Adipocyte (in vitro differentiated cells): Measurements from ENCODE around the gene ADAMTS15.

Experiments
- DNase-seq: peaks from one replicate; pipeline ENCODE4 v3.0.0-alpha.2; 2015; ENCODE audit warnings: low read depth
- H3K27me3 ChIP-seq: replicated peaks from 2 replicates; pipeline ENCODE4 v1.7.0; 2013; ENCODE audit warnings: mild to moderate bottlenecking, low read length, moderate library complexity; ENCODE audit not compliant: control insufficient read depth, insufficient read depth
- H3K36me3 ChIP-seq: 2 replicates; pipeline ENCODE4 v1.7.0; 2013; ENCODE audit warnings: low read length, mild to moderate bottlenecking, moderate library complexity; ENCODE audit not compliant: control insufficient read depth, insufficient read depth, severe bottlenecking
- H3K4me1 ChIP-seq: 2 replicates; pipeline ENCODE4 v1.7.0; 2013; ENCODE audit warnings: mild to moderate bottlenecking, low read length, moderate library complexity; ENCODE audit not compliant: control insufficient read depth, insufficient read depth
- H3K4me3 ChIP-seq: 2 replicates; pipeline ENCODE4 v1.7.0; 2013; ENCODE audit warnings: mild to moderate bottlenecking, low read length, moderate library complexity
- H3K9ac ChIP-seq: 2 replicates; pipeline ENCODE4 v1.7.0; 2013; ENCODE audit warnings: mild to moderate bottlenecking, low read length, moderate library complexity
- H3K9me3 ChIP-seq: 2 replicates; pipeline ENCODE4 v1.7.0; 2013; ENCODE audit warnings: mild to moderate bottlenecking, low read length, moderate library complexity; ENCODE audit not compliant: control insufficient read depth

The ADAMTS15 gene

DNA sequence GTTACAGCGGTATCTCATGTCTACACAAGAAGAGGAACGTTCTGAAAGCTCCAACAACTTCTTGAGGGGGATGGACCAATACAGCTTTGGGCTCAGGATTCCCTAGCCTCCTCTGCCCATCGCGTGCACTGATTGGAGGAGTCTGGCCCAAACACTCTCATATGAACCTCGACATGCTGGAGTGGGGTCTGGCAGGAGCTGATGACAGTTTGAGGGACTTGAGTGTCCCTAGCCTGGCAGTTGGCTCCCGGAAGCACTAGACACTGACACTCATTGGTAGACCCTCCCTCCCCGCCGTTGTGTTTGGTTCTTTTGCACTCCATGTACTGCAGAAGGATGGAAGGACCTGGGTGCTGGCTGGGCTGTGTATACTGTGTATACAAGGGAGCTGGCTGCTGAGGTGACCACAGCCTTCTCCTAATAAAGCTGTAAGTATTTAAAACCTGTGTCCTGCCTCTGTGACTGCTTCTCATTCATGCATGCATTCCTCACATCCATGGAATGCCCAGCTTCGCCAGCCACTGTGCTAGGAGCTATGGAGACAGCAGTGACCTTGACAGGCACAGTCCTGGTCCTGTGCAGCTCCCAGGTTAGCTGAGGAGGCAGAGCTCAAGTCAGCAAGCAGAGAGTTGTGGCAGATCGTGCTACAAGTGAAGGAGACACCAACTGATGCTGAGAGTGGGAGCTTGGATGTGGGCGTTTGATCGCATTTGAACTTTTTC lies 27.9 kb downstream of the ADAMTS15 start:
- H3K9me3 ChIP-seq: no peaks in the 10 kb centered on the region
- DNase-seq: no peak
- peaks cover 54% of the 10 kb centered on the region for H3K36me3 ChIP-seq
- H3K27me3 ChIP-seq: no peaks in the 10 kb centered on the region
- H3K9ac ChIP-seq: peak overlapping the region; percentile 82
- H3K4me1 ChIP-seq: peaks cover 61% of the 10 kb centered on the region
- no peak overlapping the region for H3K4me3 ChIP-seq

DNA sequence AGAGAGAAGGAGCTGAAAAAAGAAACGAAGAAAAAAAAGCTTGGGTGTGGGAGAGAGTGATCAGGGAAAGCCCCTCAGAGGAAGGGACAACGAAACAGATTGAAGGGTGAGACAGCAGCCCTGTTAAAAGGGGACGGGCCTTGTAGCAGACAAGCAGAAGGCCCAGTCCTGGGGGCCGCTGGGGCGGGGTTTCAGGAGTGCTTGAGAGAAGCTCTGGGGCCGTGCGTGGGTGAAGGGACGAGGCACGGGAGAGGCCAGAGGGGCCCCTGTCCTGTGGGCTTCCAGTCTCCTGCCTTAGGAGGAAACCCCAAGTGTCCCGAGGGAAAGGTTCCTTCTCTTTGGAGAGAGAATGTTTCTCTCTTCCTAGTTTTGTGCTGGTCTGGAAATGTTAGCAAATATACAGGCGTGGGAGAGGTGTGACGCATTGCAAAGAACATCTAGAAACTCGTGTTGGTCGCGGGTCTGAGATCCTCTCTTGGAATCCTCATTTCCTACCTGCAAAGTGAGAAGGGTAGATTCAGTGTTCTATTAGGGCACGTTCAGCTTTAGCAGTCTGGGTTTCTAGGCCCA lies 28.6 kb downstream of the ADAMTS15 start:
- no peak for DNase-seq
- no peak overlapping the region for H3K4me3 ChIP-seq
- peaks cover 47% of the 10 kb centered on the region for H3K36me3 ChIP-seq
- H3K4me1 ChIP-seq: peaks cover 61% of the 10 kb centered on the region
- H3K27me3 ChIP-seq: no peaks in the 10 kb centered on the region
- no peaks in the 10 kb centered on the region for H3K9me3 ChIP-seq
- peak overlapping the region; percentile 82 for H3K9ac ChIP-seq

DNA sequence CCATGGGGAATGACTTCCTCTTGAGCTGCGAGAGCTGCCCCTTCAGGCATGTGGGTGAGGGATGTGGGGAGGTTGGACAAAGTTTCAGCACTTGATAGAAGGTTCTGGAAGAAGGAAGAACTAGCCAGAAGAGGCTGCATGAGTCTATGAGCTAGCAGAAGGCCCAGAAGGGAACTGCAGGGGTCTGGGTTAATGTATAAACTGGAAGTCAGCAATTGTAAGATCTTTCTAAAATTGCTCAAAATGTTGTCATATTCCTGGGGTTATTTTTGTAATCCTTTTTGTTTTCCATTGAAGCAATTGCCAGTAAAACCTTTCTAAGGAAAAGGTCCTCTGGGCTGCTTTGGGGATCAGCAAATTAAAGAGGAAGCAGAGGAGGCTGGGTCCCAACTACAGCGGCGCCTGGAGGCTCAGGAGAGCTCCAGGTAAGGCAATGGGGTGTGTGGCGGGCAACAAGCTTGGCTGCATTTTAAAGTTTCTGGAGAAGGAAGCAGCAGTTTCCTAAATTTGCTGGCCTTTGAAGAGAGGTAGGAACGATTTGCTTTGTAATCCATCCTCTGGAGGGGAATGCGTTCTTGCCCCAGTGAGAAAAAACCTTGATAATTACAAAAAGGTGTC lies 29.2 kb downstream of the ADAMTS15 start:
- Histone ChIP-seq H3K36me3 (peaks cover 40% of the 10 kb centered on the region), H3K4me3 (peak overlapping the region; percentile 23), H3K9me3 (no peaks in the 10 kb centered on the region), H3K27me3 (no peaks in the 10 kb centered on the region), H3K9ac (peak overlapping the region; percentile 82), H3K4me1 (peaks cover 61% of the 10 kb centered on the region)
- DNase-seq: peak; percentile 37

DNA sequence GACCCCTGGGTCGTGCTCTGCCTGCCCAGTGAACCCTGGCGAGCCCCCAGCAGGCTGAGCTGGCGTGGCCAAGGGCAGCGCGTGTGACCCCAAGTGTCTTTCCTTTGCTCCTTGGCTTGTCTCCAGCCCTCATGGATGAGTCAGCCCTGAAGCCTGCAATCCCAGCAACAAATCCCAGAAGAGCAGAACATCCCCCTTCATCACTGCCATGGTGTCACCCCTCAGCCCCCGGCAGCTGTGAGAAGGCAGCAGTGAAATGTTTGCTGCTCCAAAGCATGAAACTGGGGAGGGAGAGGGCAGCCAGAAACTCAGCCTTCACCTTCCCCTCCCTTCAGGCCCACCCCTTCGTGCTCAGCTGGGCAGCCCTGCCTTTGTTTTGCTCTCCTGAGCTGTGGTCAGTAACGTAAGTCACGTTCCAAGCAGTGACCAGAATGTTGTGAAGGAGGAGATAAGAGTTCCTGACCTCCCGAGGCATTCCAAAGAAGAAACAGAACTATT lies 29.8 kb downstream of the ADAMTS15 start:
- Histone ChIP-seq H3K9ac (peak overlapping the region; percentile 82), H3K36me3 (peaks cover 35% of the 10 kb centered on the region), H3K27me3 (no peaks in the 10 kb centered on the region), H3K4me3 (peak overlapping the region; percentile 39), H3K9me3 (no peaks in the 10 kb centered on the region), H3K4me1 (peaks cover 61% of the 10 kb centered on the region)
- DNase-seq: peak; percentile 88

DNA sequence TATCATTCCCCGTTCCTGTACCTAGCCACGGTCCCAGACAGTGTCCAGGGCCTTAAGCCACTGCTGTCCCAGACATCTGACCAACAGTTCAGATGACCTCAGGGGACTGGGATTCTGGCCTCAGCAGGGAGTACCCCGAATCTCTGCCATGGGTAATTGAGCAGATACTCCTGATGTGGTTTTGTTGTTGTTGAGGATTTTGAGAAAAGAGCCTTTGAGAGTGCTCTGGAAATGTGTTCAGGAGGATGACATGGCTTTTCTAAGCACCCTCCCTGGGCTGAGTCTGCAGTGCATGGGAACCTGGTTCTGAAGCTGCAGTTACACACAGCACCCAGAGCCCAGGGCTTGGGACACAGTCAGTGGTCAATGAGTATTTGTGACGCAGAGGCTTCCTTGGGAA lies 30.4 kb downstream of the ADAMTS15 start:
- Histone ChIP-seq H3K9ac (peak overlapping the region; percentile 82), H3K36me3 (peaks cover 29% of the 10 kb centered on the region), H3K27me3 (no peaks in the 10 kb centered on the region), H3K4me1 (peaks cover 61% of the 10 kb centered on the region), H3K9me3 (no peaks in the 10 kb centered on the region), H3K4me3 (peak overlapping the region; percentile 39)
- peak; percentile 38 for DNase-seq

DNA sequence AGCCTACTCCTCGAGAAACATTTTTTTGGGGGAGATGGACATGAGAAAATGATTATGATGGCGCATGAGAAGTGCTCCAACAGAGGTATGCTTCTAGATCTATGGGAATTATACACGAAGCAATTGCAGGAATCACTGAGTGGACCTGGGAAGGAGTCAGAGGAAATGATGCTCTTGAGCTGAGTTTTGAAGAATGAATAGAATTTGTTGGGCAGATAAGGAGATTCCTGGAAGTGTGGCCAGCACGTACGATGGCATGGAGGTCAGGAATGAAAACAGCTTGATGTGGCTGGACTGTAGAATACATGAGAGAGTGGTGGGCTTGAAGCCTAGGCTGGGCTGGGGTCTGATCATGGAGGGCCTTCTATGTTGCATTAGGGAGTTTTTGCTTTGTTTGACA lies 31.7 kb downstream of the ADAMTS15 start:
- Histone ChIP-seq H3K9me3 (no peaks in the 10 kb centered on the region), H3K9ac (no peak overlapping the region), H3K4me3 (no peak overlapping the region), H3K4me1 (peaks cover 52% of the 10 kb centered on the region), H3K36me3 (peaks cover 16% of the 10 kb centered on the region), H3K27me3 (no peaks in the 10 kb centered on the region)
- peak; percentile 25 for DNase-seq

DNA sequence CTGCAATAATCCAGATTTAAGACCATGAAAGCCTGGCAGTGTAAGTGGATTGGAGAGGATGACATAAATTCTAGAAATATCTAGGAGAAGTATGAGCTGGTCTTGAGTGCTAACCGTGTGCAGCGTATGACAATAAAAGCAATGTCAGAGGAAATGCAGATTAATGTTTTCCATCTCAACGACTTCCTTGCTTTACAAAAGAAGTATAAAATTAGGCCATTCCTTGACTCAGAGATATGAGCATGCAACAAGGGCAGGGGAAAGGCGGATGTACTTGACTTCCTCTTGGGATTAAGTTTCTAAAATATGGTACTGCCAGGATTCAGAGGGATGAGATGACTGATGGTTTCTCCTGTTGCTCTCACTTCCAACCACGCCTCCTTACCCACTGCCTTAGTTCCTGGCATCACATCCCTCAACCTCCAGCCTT lies 32.3 kb downstream of the ADAMTS15 start:
- H3K27me3 ChIP-seq: no peaks in the 10 kb centered on the region
- H3K9me3 ChIP-seq: no peaks in the 10 kb centered on the region
- H3K4me3 ChIP-seq: no peak overlapping the region
- H3K36me3 ChIP-seq: peaks cover 11% of the 10 kb centered on the region
- DNase-seq: no peak
- H3K9ac ChIP-seq: no peak overlapping the region
- peaks cover 52% of the 10 kb centered on the region for H3K4me1 ChIP-seq

DNA sequence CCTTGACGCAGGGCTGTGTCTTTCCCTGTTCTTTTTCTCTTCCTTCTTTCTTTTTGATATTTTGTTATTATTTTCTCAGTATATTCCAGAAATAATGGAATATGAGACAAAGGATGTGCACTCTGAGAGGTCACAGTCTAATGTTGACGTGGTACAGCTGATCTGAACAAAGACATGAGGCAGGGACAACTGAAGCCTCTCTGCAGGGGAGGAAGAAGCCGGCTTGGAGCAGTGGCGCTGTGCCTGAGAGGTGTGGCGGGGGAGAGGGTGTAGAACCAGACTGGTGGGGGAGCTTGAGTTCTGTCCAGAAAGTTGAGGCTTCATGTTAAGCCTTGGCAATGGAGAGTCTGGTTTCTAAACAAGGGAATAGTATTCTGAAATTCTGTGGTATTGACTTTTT lies 34.7 kb downstream of the ADAMTS15 start:
- peaks cover 29% of the 10 kb centered on the region for H3K4me1 ChIP-seq
- H3K36me3 ChIP-seq: peaks cover 2% of the 10 kb centered on the region
- H3K9ac ChIP-seq: no peak overlapping the region
- no peaks in the 10 kb centered on the region for H3K27me3 ChIP-seq
- no peak for DNase-seq
- no peaks in the 10 kb centered on the region for H3K9me3 ChIP-seq
- H3K4me3 ChIP-seq: no peak overlapping the region

DNA sequence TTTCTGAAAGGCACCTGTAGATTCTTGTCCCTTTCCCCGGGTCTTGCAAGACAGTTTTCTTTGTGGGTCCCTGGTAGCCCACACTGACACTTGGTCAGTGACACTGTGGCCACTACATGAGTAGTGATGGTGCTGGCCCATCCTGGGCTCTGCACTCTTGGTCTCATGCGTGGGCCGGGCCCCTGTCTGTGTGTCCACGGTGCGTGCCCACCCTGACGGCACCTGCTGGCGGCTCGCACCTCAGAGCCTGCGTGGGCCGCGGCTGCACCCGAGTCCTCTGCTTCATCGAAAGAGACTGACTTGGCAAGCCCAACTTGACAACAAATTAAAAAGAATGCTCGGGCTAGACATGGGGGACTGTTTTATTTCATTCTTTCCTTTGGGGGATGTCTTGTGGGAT lies 37.5 kb downstream of the ADAMTS15 start:
- peaks cover 1% of the 10 kb centered on the region for H3K4me1 ChIP-seq
- peaks cover 1% of the 10 kb centered on the region for H3K36me3 ChIP-seq
- no peak overlapping the region for H3K4me3 ChIP-seq
- no peak for DNase-seq
- H3K9me3 ChIP-seq: no peaks in the 10 kb centered on the region
- H3K27me3 ChIP-seq: no peaks in the 10 kb centered on the region
- H3K9ac ChIP-seq: no peak overlapping the region

DNA sequence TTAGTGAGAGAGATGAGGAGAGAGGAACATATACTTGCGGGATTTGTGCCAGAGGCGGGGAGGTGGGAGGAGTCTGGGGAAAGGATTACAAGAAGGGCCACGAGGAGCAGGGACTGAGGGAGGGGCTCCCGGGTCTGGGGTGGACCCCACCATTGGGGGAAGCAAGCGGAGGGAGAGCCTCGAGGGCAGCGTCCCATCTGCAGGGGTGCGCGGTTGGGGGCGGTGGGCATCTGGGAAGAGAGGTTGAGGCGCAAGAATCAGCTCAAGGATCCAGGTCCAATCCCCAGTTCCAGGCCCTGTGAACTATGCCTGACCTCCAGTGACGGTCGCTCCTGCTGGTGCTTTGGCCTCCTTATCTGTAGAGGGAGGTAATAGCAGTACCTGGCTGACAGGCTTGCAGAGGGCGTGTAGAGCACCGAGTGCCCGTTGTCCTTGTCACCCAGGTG lies 38.0 kb downstream of the ADAMTS15 start:
- Histone ChIP-seq H3K4me3 (no peak overlapping the region), H3K27me3 (no peaks in the 10 kb centered on the region), H3K9me3 (no peaks in the 10 kb centered on the region), H3K9ac (no peak overlapping the region), H3K4me1 (no peaks in the 10 kb centered on the region), H3K36me3 (no peaks in the 10 kb centered on the region)
- DNase-seq: no peak
